NCI-H2029 treated with DMSO at 0.1 percent for 48 hours (cell line): Measurements from ENCODE around the gene FAM114A2.
"Not testable (repeated sequence)": the region's sequence is repeated elsewhere in the genome, so short reads cannot be mapped to it uniquely, and the experiment has no call there.

Source experiments
- DNase-seq: peaks from one replicate; lab custom pipeline; 2025; lab: John Stamatoyannopoulos, UW

FAM114A2 gene

GRCh38 chr5:154038707-154039457, at the start of gene FAM114A2, which contains the start of gene MFAP3:
Gene FAM114A2 (minus strand): TSS chr5:154038910. CDS start chr5:154034953, 3,957 bp downstream.
Gene MFAP3 (plus strand): TSS chr5:154038967. CDS start chr5:154049723, 10,756 bp downstream.
- DNase-seq = peak; percentile 65

- DNase-seq = no peak
These were observed 48.5 kb upstream of the FAM114A2 start for GRCh38 chr5:154087260-154087659.

- no peak for DNase-seq
These were observed 47.9 kb upstream of the FAM114A2 start for GRCh38 chr5:154086641-154087040.

- no peak for DNase-seq
These were observed 47.4 kb upstream of the FAM114A2 start for GRCh38 chr5:154086146-154086545.

GRCh38 chr5:154084062-154084639, 45.4 kb upstream of the FAM114A2 start:
- no peak for DNase-seq

- DNase-seq = no peak
These were observed 42.5 kb upstream of the FAM114A2 start for GRCh38 chr5:154081246-154081645.

- DNase-seq = peak; percentile 77
These were observed 39.6 kb upstream of the FAM114A2 start for GRCh38 chr5:154078272-154078671.

- DNase-seq = no peak
These were observed 39.0 kb upstream of the FAM114A2 start for GRCh38 chr5:154077696-154078095.

GRCh38 chr5:154076240-154076922, 37.7 kb upstream of the FAM114A2 start:
- no peak for DNase-seq

GRCh38 chr5:154072414-154073171, 33.9 kb upstream of the FAM114A2 start:
- DNase-seq = peak; percentile 80

GRCh38 chr5:154071799-154072413, 33.2 kb upstream of the FAM114A2 start:
- DNase-seq = no peak

- DNase-seq = not testable (repeated sequence)
These were observed 31.1 kb upstream of the FAM114A2 start for GRCh38 chr5:154069854-154070253.

GRCh38 chr5:154065971-154066370, 27.3 kb upstream of the FAM114A2 start:
- no peak for DNase-seq

- DNase-seq = no peak
These were observed 24.7 kb upstream of the FAM114A2 start for GRCh38 chr5:154063372-154063771.

GRCh38 chr5:154060606-154061005, 21.9 kb upstream of the FAM114A2 start:
- no peak for DNase-seq

GRCh38 chr5:154059583-154059982, 20.9 kb upstream of the FAM114A2 start:
- DNase-seq = no peak

GRCh38 chr5:154059039-154059430, 20.3 kb upstream of the FAM114A2 start:
- DNase-seq = no peak

GRCh38 chr5:154058055-154059038, 19.6 kb upstream of the FAM114A2 start:
- peak; percentile 97 for DNase-seq

- no peak for DNase-seq
These were observed 16.5 kb upstream of the FAM114A2 start for GRCh38 chr5:154055201-154055600.

- no peak for DNase-seq
These were observed 14.8 kb upstream of the FAM114A2 start for GRCh38 chr5:154053468-154053867.

- no peak for DNase-seq
These were observed 10.9 kb upstream of the FAM114A2 start for GRCh38 chr5:154049636-154050035.
